NCI-H146 (cell line): Measurements from ENCODE around the gene PPP1R12C.
"Not testable (repeated sequence)": the region's sequence is repeated elsewhere in the genome, so short reads cannot be mapped to it uniquely, and the experiment has no call there.

Source experiments
- DNase-seq: peaks from one replicate; lab custom pipeline; 2025; lab: John Stamatoyannopoulos, UW

The PPP1R12C gene

GRCh38 chr19:55071913-55072312 is 45.5 kb downstream of the PPP1R12C start:
- DNase-seq = no peak

GRCh38 chr19:55071129-55071502 is 46.3 kb downstream of the PPP1R12C start:
- DNase-seq = no peak

GRCh38 chr19:55070466-55071128 is 46.8 kb downstream of the PPP1R12C start:
- no peak for DNase-seq

- DNase-seq = no peak
These were observed 47.6 kb downstream of the PPP1R12C start for GRCh38 chr19:55069865-55070197.

- DNase-seq = peak; percentile 56
These were observed 48.2 kb downstream of the PPP1R12C start for GRCh38 chr19:55068950-55069864.

GRCh38 chr19:55067869-55068268 is 49.6 kb downstream of the PPP1R12C start:
- no peak for DNase-seq

- DNase-seq = no peak
These were observed 51.2 kb downstream of the PPP1R12C start for GRCh38 chr19:55066107-55066709.

GRCh38 chr19:55065516-55065915 is 51.9 kb downstream of the PPP1R12C start:
- DNase-seq = not testable (repeated sequence)

GRCh38 chr19:55063492-55063843 is 54.0 kb downstream of the PPP1R12C start:
- DNase-seq = no peak

- peak; percentile 96 for DNase-seq
These were observed 54.5 kb downstream of the PPP1R12C start, which contains the start of gene RDH13 for GRCh38 chr19:55062735-55063491. RDH13 (minus strand) TSS chr19:55063148; CDS start chr19:55063032, 116 bp downstream.

- DNase-seq = not testable (repeated sequence)
These were observed 57.1 kb downstream of the PPP1R12C start for GRCh38 chr19:55060287-55060686.

- no peak for DNase-seq
These were observed 58.4 kb downstream of the PPP1R12C start for GRCh38 chr19:55058781-55059610.

GRCh38 chr19:55056827-55057226 is 60.6 kb downstream of the PPP1R12C start:
- DNase-seq = no peak

GRCh38 chr19:55053735-55054134 is 63.7 kb downstream of the PPP1R12C start:
- no peak for DNase-seq

- DNase-seq = no peak
These were observed 66.5 kb downstream of the PPP1R12C start for GRCh38 chr19:55050749-55051532.

- no peak for DNase-seq
These were observed 69.0 kb downstream of the PPP1R12C start for GRCh38 chr19:55048446-55048845.

GRCh38 chr19:55047951-55048350 is 69.5 kb downstream of the PPP1R12C start:
- DNase-seq = no peak

GRCh38 chr19:55046975-55047622 is 70.3 kb downstream of the PPP1R12C start:
- DNase-seq = no peak

GRCh38 chr19:55044771-55045716 is 72.4 kb downstream of the PPP1R12C start:
- DNase-seq = no peak
